MM.1S (cell line): ENCODE data around the gene SNTG2.

Experiments
- DNase-seq: peaks from one replicate; pipeline ENCODE4 v3.0.0-alpha.2; 2015
- H2AFZ ChIP-seq: fragments of 300-600 bp; sonication (generic); 2 replicates; pipeline ENCODE4 v1.6.0; 2016; ENCODE audit warnings: antibody characterized with exemption, low read length
- H3F3A ChIP-seq: fragments of 300-600 bp; sonication (generic); 2 replicates; pipeline ENCODE4 v1.6.1; 2016; ENCODE audit warnings: mild to moderate bottlenecking, antibody characterized with exemption, low read length, moderate library complexity, mixed read lengths; ENCODE audit not compliant: insufficient read depth
- H3K27ac ChIP-seq: fragments of 300-600 bp; sonication (generic); 2 replicates; pipeline ENCODE4 v1.5.1; 2016; ENCODE audit warnings: mild to moderate bottlenecking, low read length
- H3K27me3 ChIP-seq: fragments of 300-600 bp; sonication (generic); replicated peaks from 2 replicates; pipeline ENCODE4 v1.6.0; 2016; ENCODE audit warnings: low read length; ENCODE audit not compliant: insufficient read depth
- H3K36me3 ChIP-seq: fragments of 300-600 bp; sonication (generic); replicated peaks from 2 replicates; pipeline ENCODE4 v1.6.1; 2016; ENCODE audit warnings: mild to moderate bottlenecking, low read length, mixed read lengths; ENCODE audit not compliant: insufficient read depth
- H3K4me1 ChIP-seq: fragments of 300-600 bp; sonication (generic); 2 replicates; pipeline ENCODE4 v1.6.1; 2016; ENCODE audit warnings: low read length, mixed read lengths
- H3K4me2 ChIP-seq: fragments of 300-600 bp; sonication (generic); 2 replicates; pipeline ENCODE4 v1.6.0; 2016; ENCODE audit warnings: low read depth, low read length
- H3K4me3 ChIP-seq: fragments of 300-600 bp; sonication (generic); 2 replicates; pipeline ENCODE4 v1.5.1; 2016; ENCODE audit warnings: low read length, mixed read lengths
- H3K79me2 ChIP-seq: fragments of 300-600 bp; sonication (generic); 2 replicates; pipeline ENCODE4 v1.6.1; 2016; ENCODE audit warnings: mixed run types, low read length, mixed read lengths
- H3K9ac ChIP-seq: fragments of 300-600 bp; sonication (generic); 2 replicates; pipeline ENCODE4 v1.6.1; 2016; ENCODE audit warnings: low read length, mixed read lengths
- H3K9me2 ChIP-seq: fragments of 300-600 bp; sonication (generic); replicated peaks from 2 replicates; pipeline ENCODE4 v1.6.1; 2016; ENCODE audit warnings: mild to moderate bottlenecking, low read length, mixed read lengths; ENCODE audit not compliant: insufficient read depth
- H3K9me3 ChIP-seq: fragments of 300-600 bp; sonication (generic); replicated peaks from 2 replicates; pipeline ENCODE4 v1.6.1; 2016; ENCODE audit warnings: mild to moderate bottlenecking, low read length, mixed read lengths; ENCODE audit not compliant: insufficient read depth
- H4K20me1 ChIP-seq: fragments of 300-600 bp; sonication (generic); 2 replicates; pipeline ENCODE4 v1.6.1; 2016; ENCODE audit warnings: mild to moderate bottlenecking, low read length, moderate library complexity, mixed read lengths; ENCODE audit not compliant: insufficient read depth
- EZH2 ChIP-seq: fragments of 300-600 bp; sonication (generic); optimal IDR thresholded peaks from 2 replicates; pipeline ENCODE3; 2017; ENCODE audit warnings: low read depth, mild to moderate bottlenecking, antibody characterized with exemption, low read length, mixed read lengths
- EZH2phosphoT487 ChIP-seq: fragments of 300-600 bp; sonication (generic); IDR thresholded peaks from 2 replicates; pipeline ENCODE4 v1.6.1; 2018; ENCODE audit warnings: antibody characterized with exemption, low read length
- TF ChIP-seq, protein P1 (sequence below): fragments of 300-600 bp; sonication (generic); IDR thresholded peaks from 2 replicates; pipeline ENCODE4 v1.5.1; 2016; ENCODE audit warnings: antibody characterized with exemption, low read length, mixed read lengths

Gene SNTG2

DNA sequence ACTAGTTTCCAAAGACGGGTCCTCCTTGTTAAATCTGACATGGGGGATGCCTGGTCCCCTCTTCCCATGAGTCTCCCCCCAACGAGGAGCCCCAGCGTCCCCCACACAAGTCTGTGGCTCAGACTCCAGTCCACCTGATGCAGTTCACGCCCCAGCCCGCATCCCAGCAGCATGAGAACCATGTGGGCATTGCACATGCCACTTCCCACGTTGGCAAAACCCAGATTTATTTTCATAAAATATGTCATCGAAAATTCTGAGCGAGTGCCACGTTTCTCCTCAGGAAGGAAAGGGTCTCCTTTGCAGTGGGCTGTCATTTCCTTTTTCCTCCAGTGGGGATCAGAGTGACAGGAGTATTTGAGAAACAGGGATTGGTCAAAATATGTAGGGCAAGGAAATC is 417.0 kb downstream of the SNTG2 start:
- H3K9me3 ChIP-seq, result no peaks in the 10 kb centered on the region
- no peak overlapping the region for H3K4me3 ChIP-seq
- no peaks in the 10 kb centered on the region for H3K27me3 ChIP-seq
- H3K36me3 ChIP-seq, result no peaks in the 10 kb centered on the region
- H3K9me2 ChIP-seq, result no peaks in the 10 kb centered on the region
- H3K9ac ChIP-seq, result no peak overlapping the region
- H3K4me2 ChIP-seq, result no peak overlapping the region
- no peak overlapping the region for H2AFZ ChIP-seq
- no peak overlapping the region for H3K27ac ChIP-seq
- DNase-seq, result no peak
- H3K4me1 ChIP-seq, result no peaks in the 10 kb centered on the region
- no peaks in the 10 kb centered on the region for H4K20me1 ChIP-seq
- TF ChIP-seq EZH2 (no peak), EZH2phosphoT487 (no peak)
- TF ChIP-seq, protein P1, sequence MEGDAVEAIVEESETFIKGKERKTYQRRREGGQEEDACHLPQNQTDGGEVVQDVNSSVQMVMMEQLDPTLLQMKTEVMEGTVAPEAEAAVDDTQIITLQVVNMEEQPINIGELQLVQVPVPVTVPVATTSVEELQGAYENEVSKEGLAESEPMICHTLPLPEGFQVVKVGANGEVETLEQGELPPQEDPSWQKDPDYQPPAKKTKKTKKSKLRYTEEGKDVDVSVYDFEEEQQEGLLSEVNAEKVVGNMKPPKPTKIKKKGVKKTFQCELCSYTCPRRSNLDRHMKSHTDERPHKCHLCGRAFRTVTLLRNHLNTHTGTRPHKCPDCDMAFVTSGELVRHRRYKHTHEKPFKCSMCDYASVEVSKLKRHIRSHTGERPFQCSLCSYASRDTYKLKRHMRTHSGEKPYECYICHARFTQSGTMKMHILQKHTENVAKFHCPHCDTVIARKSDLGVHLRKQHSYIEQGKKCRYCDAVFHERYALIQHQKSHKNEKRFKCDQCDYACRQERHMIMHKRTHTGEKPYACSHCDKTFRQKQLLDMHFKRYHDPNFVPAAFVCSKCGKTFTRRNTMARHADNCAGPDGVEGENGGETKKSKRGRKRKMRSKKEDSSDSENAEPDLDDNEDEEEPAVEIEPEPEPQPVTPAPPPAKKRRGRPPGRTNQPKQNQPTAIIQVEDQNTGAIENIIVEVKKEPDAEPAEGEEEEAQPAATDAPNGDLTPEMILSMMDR, result no peak
- no peaks in the 10 kb centered on the region for H3F3A ChIP-seq
- H3K79me2 ChIP-seq, result no peaks in the 10 kb centered on the region

DNA sequence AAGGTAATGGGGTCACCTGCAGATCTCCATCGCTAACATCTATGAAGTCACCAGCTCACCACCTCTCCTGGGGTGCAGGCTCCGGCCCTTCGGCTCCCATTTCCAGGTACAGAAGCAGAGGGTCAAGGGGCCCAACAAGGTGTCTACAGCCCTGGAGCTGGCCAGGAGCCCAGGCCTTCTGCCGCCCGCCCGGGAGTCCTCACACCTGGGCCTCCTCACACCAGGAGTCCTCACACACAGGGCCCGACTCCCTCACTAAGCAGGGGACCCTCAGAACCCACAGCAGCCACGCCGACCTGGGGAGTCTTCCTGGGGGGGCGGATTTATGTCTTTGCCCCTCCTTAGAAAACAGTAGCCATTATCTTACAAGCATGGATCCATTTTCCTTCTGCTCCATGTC is 419.3 kb downstream of the SNTG2 start:
- no peak overlapping the region for H3K9ac ChIP-seq
- H3K4me2 ChIP-seq, result no peak overlapping the region
- no peaks in the 10 kb centered on the region for H3K4me1 ChIP-seq
- no peak for TF ChIP-seq EZH2phosphoT487
- TF ChIP-seq EZH2, result no peak
- TF ChIP-seq, protein P1, result no peak
- no peak overlapping the region for H3K27ac ChIP-seq
- no peaks in the 10 kb centered on the region for H3F3A ChIP-seq
- H2AFZ ChIP-seq, result no peak overlapping the region
- H3K27me3 ChIP-seq, result no peaks in the 10 kb centered on the region
- no peak overlapping the region for H3K4me3 ChIP-seq
- H4K20me1 ChIP-seq, result no peaks in the 10 kb centered on the region
- DNase-seq, result no peak
- H3K9me3 ChIP-seq, result no peaks in the 10 kb centered on the region
- no peaks in the 10 kb centered on the region for H3K79me2 ChIP-seq
- no peaks in the 10 kb centered on the region for H3K36me3 ChIP-seq
- H3K9me2 ChIP-seq, result no peaks in the 10 kb centered on the region

DNA sequence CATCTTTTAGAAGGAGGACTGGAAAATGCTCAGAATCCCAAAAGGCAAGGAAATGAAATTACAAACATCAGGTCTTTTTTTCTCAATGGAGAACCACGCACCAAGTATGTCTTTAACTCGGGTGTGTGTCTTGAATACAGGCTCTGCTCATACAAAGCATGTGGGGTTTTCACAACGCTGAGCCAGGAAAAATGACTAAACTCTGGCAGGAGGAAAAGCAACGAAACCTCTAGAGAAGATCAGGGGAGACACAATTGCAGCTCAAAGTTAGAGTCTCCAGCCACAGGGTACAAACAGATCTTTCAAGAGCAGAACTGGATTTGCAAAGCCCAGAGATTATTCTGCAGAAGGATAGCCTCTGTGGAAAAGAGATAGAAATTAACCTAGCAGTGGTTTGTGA is 419.8 kb downstream of the SNTG2 start:
- DNase-seq, result no peak
- Histone ChIP-seq H3K27ac (no peak overlapping the region), H3F3A (no peaks in the 10 kb centered on the region), H3K4me3 (no peak overlapping the region), H3K4me1 (no peaks in the 10 kb centered on the region), H4K20me1 (no peaks in the 10 kb centered on the region), H3K9me3 (no peaks in the 10 kb centered on the region), H3K27me3 (no peaks in the 10 kb centered on the region), H3K79me2 (no peaks in the 10 kb centered on the region), H3K4me2 (no peak overlapping the region), H3K36me3 (no peaks in the 10 kb centered on the region), H3K9ac (no peak overlapping the region), H3K9me2 (no peaks in the 10 kb centered on the region), H2AFZ (no peak overlapping the region)
- TF ChIP-seq, protein P1, result no peak
- TF ChIP-seq EZH2phosphoT487, result no peak
